ENCODE results near the gene CACNB2. TPM values are rescaled to one million over a fixed set of nuclear protein-coding genes. Genes with fewer than 3 reads are reported as not detected.

The CACNB2 gene
- total and polyA plus RNA-seq, 2 donors (not counting 3 experiments of a cell fraction or from before 2014, with no cell fraction given), result not detected

- no peaks in the 10 kb centered on the region for H4K20me1 ChIP-seq (replicated peaks; ENCODE audit: control insufficient read depth, extremely low read depth, insufficient read depth, low read length)
- H3K36me3 ChIP-seq (ENCODE audit: control insufficient read depth in 2 of 2, extremely low read depth in 1 of 2, insufficient read depth in 2 of 2, low read length in 2 of 2), result no peaks in the 10 kb centered on the region
- no peak overlapping the region for H3K4me3 ChIP-seq (replicated peaks in 1 of 3; ENCODE audit: insufficient read depth in 1 of 3, low read depth in 1 of 3, low read length in 3 of 3)
- H3K27ac ChIP-seq (ENCODE audit: insufficient read depth, low read depth, low read length), result no peak overlapping the region
- H3K9me3 ChIP-seq (replicated peaks; ENCODE audit: control insufficient read depth, insufficient read depth, low read length), result no peaks in the 10 kb centered on the region
- H3K9ac ChIP-seq (replicated peaks; ENCODE audit: extremely low read depth, insufficient read depth, low read length), result no peak overlapping the region
- H3K9me1 ChIP-seq (replicated peaks; ENCODE audit: control insufficient read depth, extremely low read depth, insufficient read depth, low read length), result no peaks in the 10 kb centered on the region
- no peak for FAIRE-seq
- intact Hi-C loops (cut with micrococcal nuclease) (no loop called here), dilution Hi-C loops (cut with MboI; ENCODE audit: extremely low pct_ligation_motif_present, low sequenced_read_pairs) (no loop called here)
- DNase-seq (ENCODE audit: low read depth, low spot score), result no peak
- no peak overlapping the region for H2AFZ ChIP-seq (ENCODE audit: low read depth, low read length)
- no peak for TF ChIP-seq EZH2 (IDR thresholded peaks at IDR 0.05; ENCODE audit: borderline replicate concordance, low read depth, low read length, severe bottlenecking)
- no peak for TF ChIP-seq POLR2AphosphoS5 (IDR thresholded peaks at IDR 0.05; ENCODE audit: insufficient read depth, low read depth, low read length)
- TF ChIP-seq MYC (IDR thresholded peaks at IDR 0.05; ENCODE audit: low read depth, low read length), result no peak
- no peak for TF ChIP-seq JUN (IDR thresholded peaks at IDR 0.05; ENCODE audit: borderline replicate concordance, insufficient read depth, insufficient read length, low read depth)
- no peak for TF ChIP-seq MAX (IDR thresholded peaks at IDR 0.05; ENCODE audit: insufficient read depth, insufficient read length)
- no peak for TF ChIP-seq CTCF (IDR thresholded peaks at IDR 0.05; ENCODE audit: extremely low read depth in 1 of 2, insufficient read depth in 1 of 2, low read depth in 1 of 2, low read length in 2 of 2)
- TF ChIP-seq FOS (IDR thresholded peaks at IDR 0.05; ENCODE audit: borderline replicate concordance, insufficient read depth, low read length), result no peak
- TF ChIP-seq GATA2 (IDR thresholded peaks at IDR 0.05; ENCODE audit: insufficient read depth, insufficient read length, low read depth, low read length), result no peak
- TF ChIP-seq POLR2A (IDR thresholded peaks at IDR 0.05; ENCODE audit: low read depth, low read length), result no peak
- no peaks in the 10 kb centered on the region for H3K79me2 ChIP-seq (ENCODE audit: control insufficient read depth, insufficient read depth, low read length)
- POLR2A ChIA-PET, result no interaction called here
- H3K27me3 ChIP-seq (ENCODE audit: control insufficient read depth in 2 of 2, insufficient read depth in 2 of 2, low read length in 2 of 2), result no peaks in the 10 kb centered on the region
- H3K4me1 ChIP-seq (ENCODE audit: control insufficient read depth, extremely low read depth, insufficient read depth, low read length), result no peaks in the 10 kb centered on the region
- no TSS peak for BruUV-seq (replicated peaks)
- CTCF ChIA-PET, result no interaction called here
- no peak overlapping the region for H3K4me2 ChIP-seq (ENCODE audit: insufficient read depth, low read length)
Measured at GRCh38 chr10:18533896-18534295, 393.7 kb downstream of the CACNB2 start.

All from endothelial cell of umbilical vein (primary cell).